B cell (primary cell): Measurements from ENCODE around the gene PRKCA. TPM values are rescaled to one million over a fixed set of nuclear protein-coding genes. Genes with fewer than 3 reads are reported as not detected.

Experiments
- ATAC-seq: fragments of 200-7000 bp; cut with Tn5 transposase; one replicate; pipeline ENCODE4 v1.10.0; 2021; ENCODE audit warnings: low read depth, mild to moderate bottlenecking, moderate number of reproducible peaks, moderate library complexity
- CTCF ChIA-PET: fragments of 350-600 bp; sonication (Branson Sonifier 250); formaldehyde crosslinking; loops from one replicate; lab custom pipeline; 2021; ENCODE audit warnings: antibody characterized with exemption, inconsistent platforms; lab: Charles Lee
- POLR2A ChIA-PET: fragments of 350-600 bp; sonication (Branson Sonifier 250); formaldehyde crosslinking; loops from one replicate; lab custom pipeline; 2021; ENCODE audit warnings: antibody characterized with exemption; lab: Charles Lee
- DNase-seq: peaks from one replicate; pipeline ENCODE4 v3.0.0; 2013
- H2AFZ ChIP-seq: 2 replicates; pipeline ENCODE4 v1.6.1; 2012; ENCODE audit warnings: mild to moderate bottlenecking, low read depth, low read length; ENCODE audit not compliant: insufficient read depth, poor library complexity, severe bottlenecking
- H3K27ac ChIP-seq, 2 donors: 1 replicate in 1 of 2; 2 replicates in 1 of 2; pipeline ENCODE4 v1.5.1; 2012 to 2013; ENCODE audit warnings: low read length in 2 of 2, mild to moderate bottlenecking in 2 of 2, moderate library complexity in 1 of 2
- H3K27me3 ChIP-seq, 4 experiments: fragments of 200-600 bp in 1 of 4; sonication (generic) in 1 of 4; replicated peaks in 1 of 4; 1 replicate in 2 of 4; 2 replicates in 2 of 4; pipeline versions ENCODE4 v1.6.1 to v1.7.0; 2013 to 2016; ENCODE audit warnings: low read length in 3 of 4, mild to moderate bottlenecking in 2 of 4, mixed read lengths in 1 of 4, moderate library complexity in 1 of 4; ENCODE audit not compliant: insufficient read depth in 4 of 4, control insufficient read depth in 3 of 4; ENCODE audit errors: control extremely low read depth in 1 of 4
- H3K36me3 ChIP-seq, 2 experiments: replicated peaks in 1 of 2; 1 replicate in 1 of 2; 2 replicates in 1 of 2; pipeline versions ENCODE4 v1.6.1 to v1.7.1; 2013; ENCODE audit warnings: low read length in 1 of 2; ENCODE audit not compliant: insufficient read depth in 2 of 2, control insufficient read depth in 1 of 2; ENCODE audit errors: control extremely low read depth in 1 of 2, extremely low read depth in 1 of 2
- H3K4me1 ChIP-seq, 2 donors: fragments of 200-600 bp in 1 of 2; sonication (generic) in 1 of 2; 1 replicate in 1 of 2; 2 replicates in 1 of 2; pipeline versions ENCODE4 v1.5.1 to v1.6.1; 2013 to 2017; ENCODE audit warnings: low read length in 2 of 2; ENCODE audit not compliant: control insufficient read depth in 2 of 2, insufficient read depth in 2 of 2
- H3K4me2 ChIP-seq: replicated peaks from 2 replicates; pipeline ENCODE3; 2012; ENCODE audit warnings: mild to moderate bottlenecking, low read depth, low read length; ENCODE audit not compliant: poor library complexity, severe bottlenecking
- H3K4me3 ChIP-seq, 5 experiments: fragments of 200-600 bp in 1 of 5; sonication (generic) in 1 of 5; 1 replicate in 3 of 5; 2 replicates in 2 of 5; pipeline versions ENCODE4 v1.5.1 to v1.7.0; 2011 to 2016; ENCODE audit warnings: low read length in 4 of 5, mild to moderate bottlenecking in 4 of 5, low read depth in 2 of 5, control low read depth in 1 of 5, moderate library complexity in 1 of 5; ENCODE audit not compliant: insufficient read depth in 1 of 5; ENCODE audit errors: control extremely low read depth in 1 of 5, extremely low read depth in 1 of 5
- H3K79me2 ChIP-seq: fragments of 200-600 bp; sonication (generic); one replicate; pipeline ENCODE4 v1.6.0; 2016; ENCODE audit warnings: low read length; ENCODE audit not compliant: control insufficient read depth, insufficient read depth
- H3K9ac ChIP-seq: fragments of 200-600 bp; sonication (generic); 2 replicates; pipeline ENCODE4 v1.6.1; 2017; ENCODE audit warnings: mild to moderate bottlenecking, low read length, moderate library complexity
- H3K9me3 ChIP-seq, 3 donors: one replicate each; pipeline versions ENCODE4 v1.6.1 to v1.7.1; 2013; ENCODE audit warnings: low read length in 2 of 3; ENCODE audit not compliant: control insufficient read depth in 2 of 3, insufficient read depth in 1 of 3; ENCODE audit errors: control extremely low read depth in 1 of 3
- H4K20me1 ChIP-seq: 2 replicates; pipeline ENCODE4 v1.6.0; 2012; ENCODE audit warnings: mild to moderate bottlenecking, low read length; ENCODE audit not compliant: insufficient read depth, control insufficient read depth, poor library complexity, severe bottlenecking
- H3K27ac Mint-ChIP-seq: one replicate; pipeline ENCODE4 v1.8.0; 2021; ENCODE audit warnings: mixed read lengths
- H3K27me3 Mint-ChIP-seq: one replicate; pipeline ENCODE4 v1.8.0; 2021; ENCODE audit warnings: mixed read lengths
- H3K4me1 Mint-ChIP-seq: one replicate; pipeline ENCODE4 v1.8.0; 2021; ENCODE audit warnings: mixed read lengths
- H3K4me3 Mint-ChIP-seq: one replicate; pipeline ENCODE4 v1.8.0; 2021; ENCODE audit warnings: mixed read lengths
- H3K9me3 Mint-ChIP-seq: one replicate; pipeline ENCODE4 v1.8.0; 2022; ENCODE audit warnings: mixed read lengths; ENCODE audit not compliant: insufficient read depth
- EZH2 ChIP-seq: IDR thresholded peaks from 2 replicates; pipeline ENCODE4 v1.6.1; 2012; ENCODE audit warnings: borderline replicate concordance, low read depth, mild to moderate bottlenecking, moderate library complexity, low read length; ENCODE audit not compliant: insufficient read depth, poor library complexity, severe bottlenecking
- WGBS: methylation state at CpG from one replicate; pipeline ENCODE4 v1.1.5; 2013; ENCODE audit warnings: missing lambda C conversion rate; ENCODE audit not compliant: insufficient coverage; 5-methylcytosine and 5-hydroxymethylcytosine counted together
- intact Hi-C: fragments of 100-400 bp; cut with micrococcal nuclease; formaldehyde crosslinking; loops from one replicate; pipeline ENCODE4 v1.10.0; 2022
- polyA plus RNA-seq: library from polyadenylated mRNA; depleted of rRNA; stranded (reverse); fragments of >200 nt; gene quantifications from 2 replicates; pipeline ENCODE4 v1.2.3, GENCODE V29; 2012
- total RNA-seq, 2 donors: library from RNA; stranded (reverse); fragments of 120-200 nt in 1 of 2; gene quantifications; 1 replicate in 1 of 2; 2 replicates in 1 of 2; pipeline versions ENCODE4 v1.2.3 to v1.2.4, GENCODE V29; 2013 to 2022
- TF ChIP-seq, protein P1 (sequence below): fragments of 200-600 bp; IDR thresholded peaks from one replicate; pipeline ENCODE4 v1.8.0; 2022; ENCODE audit warnings: antibody characterized with exemption, mild to moderate bottlenecking

PRKCA gene
- total and polyA plus RNA-seq, 2 donors (not counting 1 experiment from before 2014, with no cell fraction given), result 0.33 to 7.7 TPM

- Histone ChIP-seq H3K4me2 (no peak overlapping the region), H4K20me1 (no peaks in the 10 kb centered on the region), H3K36me3 (no peaks in the 10 kb centered on the region), H3K79me2 (no peaks in the 10 kb centered on the region), H3K9me3 (no peaks in the 10 kb centered on the region), H3K27me3 (no peaks in the 10 kb centered on the region), H2AFZ (no peak overlapping the region), H3K9ac (no peak overlapping the region), H3K4me3 (no peak overlapping the region), H3K27ac (no peak overlapping the region), H3K4me1 (no peaks in the 10 kb centered on the region)
- H3K27ac Mint-ChIP-seq, result no peak overlapping the region
- no peak for DNase-seq
- no peak for ATAC-seq
- H3K4me1 Mint-ChIP-seq, result peaks cover 3% of the 10 kb centered on the region
- ChIA-PET POLR2A (no interaction called here), CTCF (no interaction called here)
- H3K9me3 Mint-ChIP-seq, result no peaks in the 10 kb centered on the region
- intact Hi-C loops, result no loop called here
- TF ChIP-seq, protein P1, sequence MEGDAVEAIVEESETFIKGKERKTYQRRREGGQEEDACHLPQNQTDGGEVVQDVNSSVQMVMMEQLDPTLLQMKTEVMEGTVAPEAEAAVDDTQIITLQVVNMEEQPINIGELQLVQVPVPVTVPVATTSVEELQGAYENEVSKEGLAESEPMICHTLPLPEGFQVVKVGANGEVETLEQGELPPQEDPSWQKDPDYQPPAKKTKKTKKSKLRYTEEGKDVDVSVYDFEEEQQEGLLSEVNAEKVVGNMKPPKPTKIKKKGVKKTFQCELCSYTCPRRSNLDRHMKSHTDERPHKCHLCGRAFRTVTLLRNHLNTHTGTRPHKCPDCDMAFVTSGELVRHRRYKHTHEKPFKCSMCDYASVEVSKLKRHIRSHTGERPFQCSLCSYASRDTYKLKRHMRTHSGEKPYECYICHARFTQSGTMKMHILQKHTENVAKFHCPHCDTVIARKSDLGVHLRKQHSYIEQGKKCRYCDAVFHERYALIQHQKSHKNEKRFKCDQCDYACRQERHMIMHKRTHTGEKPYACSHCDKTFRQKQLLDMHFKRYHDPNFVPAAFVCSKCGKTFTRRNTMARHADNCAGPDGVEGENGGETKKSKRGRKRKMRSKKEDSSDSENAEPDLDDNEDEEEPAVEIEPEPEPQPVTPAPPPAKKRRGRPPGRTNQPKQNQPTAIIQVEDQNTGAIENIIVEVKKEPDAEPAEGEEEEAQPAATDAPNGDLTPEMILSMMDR, result no peak
- no peak for TF ChIP-seq EZH2
- peaks cover 3% of the 10 kb centered on the region for H3K27me3 Mint-ChIP-seq
- WGBS, result 92% methylated on average over 2 of the region's 5 CpGs
- no peak overlapping the region for H3K4me3 Mint-ChIP-seq
These were observed 69.8 kb downstream of the PRKCA start for GRCh38 chr17:66372182-66372581.

DNA sequence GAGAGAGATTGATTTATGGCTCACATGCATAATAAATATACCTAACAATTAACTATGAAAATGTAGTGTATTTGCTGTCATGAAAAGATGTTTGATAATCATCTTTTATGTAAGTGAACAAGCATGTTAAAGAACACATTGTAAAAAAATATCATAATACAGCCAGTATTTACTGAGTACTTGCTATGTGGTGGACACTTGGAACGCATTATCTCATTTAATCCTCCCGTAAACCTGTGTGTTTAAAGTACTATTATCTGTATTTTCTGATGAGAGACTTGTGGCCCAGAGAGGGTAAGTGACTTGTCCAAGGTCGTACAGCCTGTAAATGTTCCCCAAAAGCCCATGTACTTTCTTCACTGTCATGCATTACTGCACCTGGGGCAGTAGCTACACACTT, 70.7 kb downstream of the PRKCA start:
- Mint-ChIP-seq H3K9me3 (no peaks in the 10 kb centered on the region), H3K27me3 (no peaks in the 10 kb centered on the region), H3K4me3 (no peak overlapping the region), H3K27ac (no peak overlapping the region), H3K4me1 (peaks cover 3% of the 10 kb centered on the region)
- Histone ChIP-seq H2AFZ (no peak overlapping the region), H3K36me3 (no peaks in the 10 kb centered on the region), H3K9me3 (no peaks in the 10 kb centered on the region), H3K79me2 (no peaks in the 10 kb centered on the region), H3K4me2 (no peak overlapping the region), H3K9ac (no peak overlapping the region), H3K4me1 (no peaks in the 10 kb centered on the region), H3K27me3 (no peaks in the 10 kb centered on the region), H4K20me1 (no peaks in the 10 kb centered on the region), H3K4me3 (no peak overlapping the region), H3K27ac (no peak overlapping the region)
- CTCF ChIA-PET, result no interaction called here
- DNase-seq, result no peak
- POLR2A ChIA-PET, result no interaction called here
- intact Hi-C loops, result no loop called here
- no peak for ATAC-seq
- TF ChIP-seq, protein P1, result no peak
- no peak for TF ChIP-seq EZH2
- WGBS, result no CpG with 5 or more reads among the region's 3 CpGs
